ENCODE measurements around the gene SLC25A44.
"Not testable (repeated sequence)": the region's sequence is repeated elsewhere in the genome, so short reads cannot be mapped to it uniquely, and the experiment has no call there.

The SLC25A44 gene

DNA sequence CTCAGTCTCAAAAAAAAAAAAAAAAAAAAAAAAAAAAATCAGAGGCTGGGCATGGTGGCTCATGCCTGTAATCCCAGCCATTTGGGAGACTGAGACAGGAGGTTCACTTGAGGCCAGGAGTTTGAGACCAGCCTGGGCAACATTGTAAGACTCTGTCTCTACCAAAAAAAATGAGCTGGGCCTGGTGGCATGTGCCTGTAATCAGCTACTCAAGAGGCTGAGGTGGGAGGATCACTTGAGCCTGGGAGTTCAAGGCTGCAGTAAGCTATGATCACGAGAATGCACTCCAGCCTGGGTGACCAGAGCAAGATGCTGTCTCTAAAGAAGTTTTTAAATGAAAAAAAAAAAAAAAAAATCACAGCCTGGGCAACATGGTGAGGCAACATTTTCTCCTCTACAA, 30.2 kb upstream of the SLC25A44 start:
- no peak for DNase-seq (ENCODE audit: low read depth in 2 of 3, low spot score in 2 of 3)

DNA sequence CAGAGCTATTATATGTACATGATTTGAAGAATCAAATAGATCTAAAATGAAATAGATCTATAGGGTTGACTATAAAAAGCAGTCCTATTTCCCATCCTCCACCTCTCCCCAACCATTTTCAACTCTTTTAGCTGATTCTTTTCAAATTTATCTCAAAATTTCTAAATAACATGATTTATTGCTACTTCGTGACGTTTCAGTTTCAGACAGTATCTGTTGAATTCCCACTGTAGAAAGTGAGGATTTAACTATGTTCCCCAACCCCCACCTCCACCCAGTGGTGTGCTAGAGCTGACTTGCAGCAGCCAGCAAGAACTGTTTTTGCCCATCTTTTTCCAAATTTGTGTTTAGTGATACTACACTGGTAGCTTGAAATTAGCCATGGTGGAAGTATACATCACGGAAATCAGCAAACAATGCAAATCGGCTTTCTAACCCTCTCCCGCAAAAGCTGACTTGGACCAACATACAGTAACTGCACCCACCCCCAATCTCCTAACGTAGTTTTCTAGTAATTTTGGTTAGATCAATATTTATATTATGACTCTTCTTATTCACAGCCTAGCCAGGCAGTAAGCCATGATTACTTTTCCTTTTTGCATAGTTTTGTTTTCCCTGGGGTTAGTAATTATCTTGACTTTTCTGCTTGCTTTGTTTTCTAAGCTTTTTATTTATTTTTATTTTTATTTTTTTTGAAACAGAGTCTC, 29.6 kb upstream of the SLC25A44 start:
- DNase-seq (ENCODE audit: low read depth in 2 of 3, low spot score in 2 of 3) = no peak

DNA sequence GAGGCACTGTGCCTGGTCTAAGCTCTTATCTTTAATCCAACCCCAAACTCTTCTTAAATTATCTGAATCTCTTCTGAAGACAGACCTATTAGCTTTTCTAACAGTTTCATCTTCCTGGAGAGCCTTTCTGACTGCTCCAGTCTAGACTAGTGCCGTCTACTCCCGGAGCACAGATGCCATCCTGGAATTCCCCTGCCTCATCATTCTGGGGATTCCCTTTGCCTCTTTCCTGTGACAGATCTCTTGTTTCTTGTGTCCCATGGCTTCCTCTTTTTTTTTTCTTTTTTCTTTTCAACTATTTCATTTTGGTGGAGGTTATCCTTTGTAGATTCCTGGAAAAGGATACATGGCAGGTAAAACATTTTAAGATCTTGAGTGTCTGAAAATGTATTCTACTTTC, 28.8 kb upstream of the SLC25A44 start:
- no peak for DNase-seq (ENCODE audit: low read depth in 2 of 3, low spot score in 2 of 3)

DNA sequence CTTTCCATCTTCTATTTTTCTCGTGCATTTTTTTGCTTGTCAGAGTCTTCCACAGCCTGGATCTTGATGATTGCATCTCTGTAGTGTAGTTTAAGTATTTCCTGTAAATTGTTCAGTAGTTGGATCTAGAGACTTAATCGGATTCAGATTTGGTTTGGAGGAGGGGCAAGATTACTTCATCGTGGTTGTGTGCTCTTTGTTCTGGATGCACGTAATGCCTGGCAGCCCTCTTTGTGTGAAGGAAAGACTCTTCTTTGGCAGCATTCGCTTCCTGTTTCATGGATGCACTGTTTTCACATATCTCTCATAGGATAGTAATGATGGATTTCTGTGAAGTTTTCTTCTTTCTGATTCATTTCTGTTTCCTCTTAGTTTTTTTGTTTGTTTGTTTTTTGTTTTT, 26.4 kb upstream of the SLC25A44 start:
- DNase-seq (ENCODE audit: low read depth in 2 of 3, low spot score in 2 of 3) = no peak

DNA sequence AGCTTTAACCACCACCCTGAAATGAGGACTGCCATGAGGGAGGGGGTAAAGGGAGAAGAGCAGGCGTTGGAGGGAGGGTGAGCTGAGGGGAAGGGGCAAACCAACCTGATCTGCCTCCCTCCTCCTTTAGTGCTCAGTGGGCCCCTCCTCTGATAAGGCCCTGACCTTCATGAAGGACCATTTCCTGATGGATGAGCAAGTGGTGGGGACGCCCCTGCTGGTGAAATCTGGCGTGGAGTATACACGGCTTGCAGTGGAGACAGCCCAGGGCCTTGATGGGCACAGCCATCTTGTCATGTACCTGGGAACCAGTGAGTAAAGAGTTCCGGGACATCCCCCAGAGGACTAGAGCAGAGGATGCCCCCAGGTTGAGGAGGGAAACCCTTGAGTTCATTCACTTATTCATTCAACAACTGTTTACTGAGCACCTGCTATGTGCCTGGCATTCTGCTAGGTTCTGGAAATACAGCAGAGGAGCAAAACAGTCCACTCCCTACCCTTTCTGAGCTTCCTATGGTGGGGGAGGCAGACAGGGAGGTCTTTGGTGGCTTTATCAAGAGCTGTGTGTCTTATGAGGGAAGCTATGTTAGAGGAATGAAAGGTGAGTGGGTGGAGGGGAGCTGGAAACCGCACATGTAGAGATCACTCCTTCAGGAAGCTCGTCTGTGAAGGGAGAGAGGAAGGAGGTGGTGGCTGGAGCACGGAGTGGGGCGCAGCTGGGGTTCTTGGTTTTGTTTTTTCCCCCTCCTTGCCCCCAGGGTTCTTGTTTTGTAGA, 21.0 kb upstream of the SLC25A44 start:
- no peak for DNase-seq (ENCODE audit: low read depth in 2 of 3, low spot score in 2 of 3)

DNA sequence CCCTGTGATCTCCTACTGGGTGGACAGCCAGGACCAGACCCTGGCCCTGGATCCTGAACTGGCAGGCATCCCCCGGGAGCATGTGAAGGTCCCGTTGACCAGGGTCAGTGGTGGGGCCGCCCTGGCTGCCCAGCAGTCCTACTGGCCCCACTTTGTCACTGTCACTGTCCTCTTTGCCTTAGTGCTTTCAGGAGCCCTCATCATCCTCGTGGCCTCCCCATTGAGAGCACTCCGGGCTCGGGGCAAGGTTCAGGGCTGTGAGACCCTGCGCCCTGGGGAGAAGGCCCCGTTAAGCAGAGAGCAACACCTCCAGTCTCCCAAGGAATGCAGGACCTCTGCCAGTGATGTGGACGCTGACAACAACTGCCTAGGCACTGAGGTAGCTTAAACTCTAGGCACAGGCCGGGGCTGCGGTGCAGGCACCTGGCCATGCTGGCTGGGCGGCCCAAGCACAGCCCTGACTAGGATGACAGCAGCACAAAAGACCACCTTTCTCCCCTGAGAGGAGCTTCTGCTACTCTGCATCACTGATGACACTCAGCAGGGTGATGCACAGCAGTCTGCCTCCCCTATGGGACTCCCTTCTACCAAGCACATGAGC, 17.2 kb upstream of the SLC25A44 start:
- no peak for DNase-seq (ENCODE audit: low read depth in 2 of 3, low spot score in 2 of 3)

DNA sequence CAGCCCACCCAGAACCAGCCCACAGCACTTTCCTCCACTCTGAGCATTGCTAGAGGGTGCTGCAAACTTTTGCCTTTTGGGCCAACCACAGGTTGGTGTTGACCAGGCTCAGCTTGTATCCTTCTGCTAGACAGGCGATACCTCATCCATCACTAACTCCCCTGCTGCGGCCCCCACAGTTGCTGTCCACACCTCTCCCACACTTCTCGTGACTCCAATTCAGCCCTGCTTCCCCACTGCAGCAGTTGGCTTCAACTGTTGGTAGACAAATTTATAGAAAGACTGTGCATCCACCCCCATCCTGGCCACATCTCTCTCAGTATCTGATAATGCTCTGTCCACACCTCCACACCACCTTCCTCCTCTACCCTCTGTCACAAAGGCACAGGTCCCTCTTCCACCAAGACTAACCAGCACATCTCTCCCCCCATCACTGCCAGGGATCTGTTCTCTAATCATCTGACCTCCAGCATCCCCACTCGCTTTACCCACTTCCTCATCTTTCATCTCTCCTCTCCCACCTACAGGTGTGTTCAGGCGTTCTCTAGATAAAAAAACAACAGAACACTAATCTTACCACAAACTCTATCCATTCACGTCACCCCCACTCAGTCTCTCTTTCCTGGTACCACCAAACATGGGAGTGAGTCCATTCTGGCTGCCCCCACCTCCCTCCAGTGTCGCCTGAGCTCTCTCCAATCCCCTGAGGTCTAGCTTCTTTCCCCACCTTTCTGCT, 15.8 kb upstream of the SLC25A44 start:
- DNase-seq (ENCODE audit: low read depth in 2 of 3, low spot score in 2 of 3) = no peak

DNA sequence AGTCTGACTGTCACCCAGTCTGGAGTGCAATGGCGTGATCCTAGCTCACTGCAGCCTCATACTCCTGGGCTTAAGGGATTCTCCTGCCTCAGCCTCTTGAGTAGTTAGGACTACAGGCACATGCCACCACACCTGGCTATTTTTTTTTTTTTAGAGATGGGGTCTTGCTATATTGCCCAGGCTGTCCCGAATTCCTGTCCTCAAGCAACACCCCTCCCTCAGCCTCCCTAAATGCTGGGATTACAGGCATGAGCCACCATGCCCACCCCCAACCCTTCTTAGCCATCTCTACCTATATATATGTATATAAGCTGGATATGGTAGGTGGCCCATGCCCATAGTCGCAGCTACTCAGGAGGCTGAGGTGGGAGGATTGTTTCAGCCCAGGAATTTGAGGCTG, 13.4 kb upstream of the SLC25A44 start:
- DNase-seq (ENCODE audit: low read depth in 2 of 3, low spot score in 2 of 3) = no peak

DNA sequence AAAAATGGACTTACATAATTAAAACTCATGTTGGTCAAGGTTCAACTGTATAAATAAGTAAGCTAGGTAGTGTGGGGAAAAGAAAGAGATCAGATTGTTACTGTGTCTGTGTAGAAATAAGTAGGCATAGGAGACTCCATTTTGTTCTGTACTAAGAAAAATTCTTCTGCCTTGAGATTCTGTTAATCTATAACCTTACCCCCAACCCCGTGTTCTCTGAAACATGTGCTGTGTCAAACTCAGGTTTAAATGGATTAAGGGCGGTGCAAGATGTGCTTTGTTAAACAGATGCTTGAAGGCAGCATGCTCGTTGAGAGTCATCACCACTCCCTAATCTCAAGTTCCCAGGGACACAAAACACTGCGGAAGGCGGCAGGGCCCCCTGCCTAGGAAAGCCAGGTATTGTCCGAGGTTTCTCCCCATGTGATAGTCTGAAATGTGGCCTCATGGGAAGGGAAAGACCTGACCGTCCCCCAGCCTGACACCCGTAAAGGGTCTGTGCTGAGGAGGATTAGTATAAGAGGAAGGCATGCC, 12.4 kb upstream of the SLC25A44 start:
- DNase-seq (ENCODE audit: low read depth in 2 of 3, low spot score in 2 of 3) = not testable (repeated sequence)

DNA sequence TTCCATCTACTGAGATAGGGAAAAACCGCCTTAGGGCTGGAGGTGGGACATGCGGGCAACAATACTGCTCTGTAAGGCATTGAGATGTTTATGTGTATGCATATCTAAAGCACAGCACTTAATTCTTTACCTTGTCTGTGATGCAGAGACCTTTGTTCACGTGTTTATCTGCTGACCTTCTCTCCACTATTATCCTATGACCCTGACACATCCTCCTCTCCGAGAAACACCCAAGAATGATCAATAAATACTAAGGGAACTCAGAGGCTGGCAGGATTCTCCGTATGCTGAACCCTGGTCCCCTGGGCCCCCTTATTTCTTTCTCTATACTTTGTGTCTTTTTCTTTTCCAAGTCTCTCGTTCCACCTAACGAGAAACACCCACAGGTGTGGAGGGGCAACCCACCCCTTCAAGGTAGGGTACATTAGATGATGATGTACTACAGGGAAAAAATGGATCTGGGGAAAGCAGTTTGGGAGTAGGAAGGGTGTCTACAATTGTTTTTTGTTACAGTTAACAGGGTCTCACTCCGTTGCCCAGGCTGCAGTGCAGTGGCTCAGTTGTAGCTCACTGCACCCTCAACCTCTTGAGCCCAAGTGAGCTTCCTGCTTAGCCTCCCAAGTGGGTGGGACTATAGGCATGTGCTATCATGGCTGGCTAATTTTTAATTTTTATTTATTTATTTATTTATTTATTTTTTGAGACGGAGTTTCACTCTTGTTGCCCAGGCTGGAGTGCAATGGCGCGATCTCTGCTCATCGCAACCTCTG, 11.7 kb upstream of the SLC25A44 start:
- DNase-seq (ENCODE audit: low read depth in 2 of 3, low spot score in 2 of 3) = not testable (repeated sequence)

DNA sequence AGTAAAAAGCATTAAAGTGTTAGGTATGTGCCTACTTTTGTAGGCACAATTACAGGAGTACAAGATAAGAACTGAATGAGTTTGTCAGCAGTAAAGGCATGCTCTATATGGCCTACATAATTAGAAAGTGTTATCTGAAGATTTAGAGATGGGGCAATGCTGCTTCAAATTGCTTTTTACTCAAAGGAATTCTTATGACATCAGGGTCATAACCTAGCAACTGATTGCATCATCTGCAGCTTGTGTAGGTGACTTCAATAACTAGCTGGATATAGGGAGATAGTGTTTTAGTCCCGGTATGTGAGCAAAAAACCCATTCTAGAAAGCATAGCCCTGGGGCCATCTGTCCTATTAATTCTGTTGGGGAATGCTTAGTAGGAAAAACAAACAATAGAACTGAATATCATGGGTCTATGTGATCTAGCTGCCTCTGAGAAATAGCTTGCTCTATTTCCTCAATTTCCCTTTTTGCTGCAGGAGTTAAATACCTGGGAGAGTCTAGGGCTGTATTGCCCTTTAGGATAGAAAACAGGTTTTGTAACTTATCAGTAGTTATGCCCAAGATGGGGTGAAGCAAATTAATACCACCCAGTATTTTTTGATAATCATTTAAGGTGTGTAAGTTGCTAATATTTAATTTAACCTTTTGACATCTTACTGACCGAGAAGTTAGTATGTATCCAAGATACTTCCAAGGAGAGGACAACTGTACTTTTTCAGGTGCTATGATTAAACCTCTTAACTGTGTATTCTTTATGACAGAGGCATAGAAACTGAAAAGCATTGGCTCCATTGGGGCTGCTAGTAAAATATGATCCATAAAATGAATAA, 7.3 kb upstream of the SLC25A44 start:
- DNase-seq (ENCODE audit: low read depth in 2 of 3, low spot score in 2 of 3) = not testable (repeated sequence)

DNA sequence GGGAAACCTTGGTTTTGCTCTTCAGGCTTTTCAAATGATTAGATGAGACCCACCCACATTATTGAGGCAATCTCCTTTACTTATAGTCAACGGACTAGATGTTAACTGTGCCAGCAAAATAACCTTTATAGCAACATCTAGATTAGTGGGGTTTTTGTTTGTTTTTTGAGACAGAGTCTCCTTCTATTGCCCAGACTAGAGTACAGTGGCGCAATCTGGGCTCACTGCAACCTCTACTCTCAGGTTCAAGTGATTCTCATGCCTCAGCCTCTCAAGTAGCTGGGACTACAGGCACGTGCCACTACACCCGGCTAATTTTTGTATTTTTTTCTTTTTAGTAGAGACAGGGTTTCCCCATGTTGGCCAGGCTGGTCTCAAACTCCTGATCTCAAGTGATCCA, 3.6 kb upstream of the SLC25A44 start:
- not testable (repeated sequence) for DNase-seq (ENCODE audit: low read depth in 2 of 3, low spot score in 2 of 3)

DNA sequence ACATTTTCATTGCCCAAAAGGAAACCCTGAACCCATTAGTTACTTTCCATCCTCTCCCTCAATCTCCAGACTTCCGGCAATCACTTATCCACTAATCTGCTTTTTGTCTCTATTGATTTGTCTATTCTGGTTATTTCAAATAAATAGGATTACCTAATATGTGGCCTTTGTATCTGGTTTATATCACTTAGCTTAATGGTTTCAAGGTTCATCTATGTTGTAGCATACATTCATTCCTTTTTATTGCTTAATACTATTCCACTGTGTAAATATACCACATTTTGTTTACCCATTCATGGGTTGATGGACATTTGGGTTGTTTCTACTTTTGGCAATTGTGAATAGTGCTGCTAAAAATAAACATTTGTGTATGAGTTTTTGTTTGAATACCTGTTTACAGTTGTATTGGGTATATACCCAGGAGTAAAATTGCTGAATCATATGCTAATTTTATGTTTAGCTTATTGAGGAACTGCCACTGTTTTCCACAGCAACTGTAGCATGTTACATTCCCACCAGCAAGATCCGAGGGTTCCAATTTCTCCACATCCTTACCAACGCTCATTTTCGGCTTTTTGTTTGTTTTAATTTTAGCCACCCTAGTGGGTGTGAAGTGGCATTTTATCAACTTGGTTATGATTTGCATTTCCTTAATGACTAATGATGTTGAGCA, 2.5 kb upstream of the SLC25A44 start:
- no peak for DNase-seq (ENCODE audit: low read depth in 2 of 3, low spot score in 2 of 3)

DNA sequence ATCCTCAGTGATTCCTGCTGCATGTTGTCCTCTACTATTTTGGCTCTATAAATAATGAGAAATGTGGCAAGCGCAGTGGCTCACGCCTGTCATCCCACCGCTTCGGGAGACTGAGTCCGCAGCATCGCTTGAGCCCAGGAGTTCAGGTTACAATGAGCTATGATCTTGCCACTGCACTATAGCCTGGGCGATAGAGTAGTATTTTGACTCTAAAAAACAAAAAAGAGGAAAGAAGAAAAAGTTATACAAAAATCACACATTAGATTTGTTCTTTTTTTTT, 756 bp upstream of the SLC25A44 start:
- DNase-seq (ENCODE audit: low read depth in 2 of 3, low spot score in 2 of 3) = no peak

DNA sequence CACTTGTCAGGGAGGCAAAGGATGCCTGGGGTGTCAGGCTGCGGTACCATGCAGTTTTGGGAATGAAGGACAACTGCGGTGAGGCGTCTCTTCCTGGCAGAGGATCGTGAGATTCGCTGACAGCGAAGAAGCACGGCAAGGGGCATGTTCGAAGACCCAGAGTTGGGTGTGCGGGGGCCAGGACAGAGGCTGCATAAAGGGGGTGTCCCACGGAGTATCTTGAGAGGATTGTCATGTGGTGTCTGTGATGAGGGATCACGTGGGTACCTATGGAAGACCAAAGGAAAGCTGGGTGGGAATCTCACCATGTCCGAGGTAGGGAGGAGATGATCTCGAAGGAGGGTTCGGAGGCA, 372 bp downstream of the SLC25A44 start:
- no peak for DNase-seq (ENCODE audit: low read depth in 2 of 3, low spot score in 2 of 3)

DNA sequence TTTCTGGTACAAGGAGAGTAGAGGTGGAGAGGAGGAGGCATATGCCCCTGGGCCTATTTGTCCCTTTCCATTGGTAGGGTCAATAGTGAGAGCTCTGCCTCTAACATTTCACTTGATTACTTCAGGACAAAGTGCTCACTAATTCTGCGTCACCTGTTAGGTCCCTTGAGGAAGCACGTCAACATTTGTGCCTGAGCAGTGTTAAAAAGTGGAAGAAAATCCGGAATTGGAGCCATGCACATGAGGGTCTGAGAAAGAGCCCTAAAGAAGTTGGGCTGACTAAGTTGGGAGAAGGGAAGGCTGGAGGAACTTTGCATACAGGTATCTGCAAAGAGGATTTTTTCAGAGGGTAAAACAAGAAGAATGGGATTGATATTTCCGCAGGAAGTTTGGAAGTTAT, 1.9 kb downstream of the SLC25A44 start:
- DNase-seq (ENCODE audit: low read depth in 2 of 3, low spot score in 2 of 3) = no peak

DNA sequence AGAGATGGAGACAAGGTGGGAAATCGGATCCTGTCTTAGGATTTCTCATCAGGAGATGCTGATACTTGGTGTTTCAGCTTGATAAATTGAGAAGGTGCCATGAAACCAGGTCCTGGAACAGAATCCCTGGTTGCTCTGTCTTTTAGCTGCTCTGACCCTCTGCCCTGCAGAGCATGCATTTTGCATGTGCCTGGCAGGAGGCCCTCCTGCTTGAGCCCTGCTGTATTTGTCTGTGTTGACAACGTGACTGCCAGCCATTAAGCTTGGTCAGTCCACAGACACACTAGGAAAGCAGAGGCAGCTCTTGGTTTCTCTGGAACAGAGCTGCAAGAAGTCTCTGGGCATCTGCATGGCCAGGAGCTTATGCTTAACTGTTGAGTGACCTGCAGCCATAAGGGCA, 2.5 kb downstream of the SLC25A44 start:
- DNase-seq (ENCODE audit: low read depth in 2 of 3, low spot score in 2 of 3) = no peak

DNA sequence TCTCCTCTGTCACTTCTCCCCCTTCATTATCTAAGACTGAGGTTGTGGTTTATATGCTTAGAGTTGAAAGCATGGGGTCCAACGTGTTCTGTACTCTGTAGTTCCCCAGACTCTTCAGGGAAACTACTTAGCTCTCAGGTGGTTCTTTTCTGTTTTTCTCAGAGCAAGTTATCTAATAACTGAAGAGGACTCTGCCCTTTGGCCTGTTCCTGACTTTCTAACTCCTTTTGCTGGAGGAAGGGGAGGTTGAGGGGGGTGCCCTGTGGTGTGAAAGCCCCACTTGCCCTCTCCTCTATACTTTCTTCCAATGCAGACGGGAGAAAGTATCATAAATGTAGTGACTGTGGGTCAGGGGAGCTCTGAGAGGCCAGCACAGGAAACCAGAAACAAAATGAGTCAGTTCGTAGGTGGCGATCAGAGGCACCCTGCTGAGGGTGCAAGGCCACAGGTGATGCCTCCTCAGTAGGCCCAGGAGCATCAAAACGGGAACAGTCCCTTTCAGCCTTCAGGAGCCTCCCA, 5.0 kb downstream of the SLC25A44 start:
- DNase-seq (ENCODE audit: low read depth in 2 of 3, low spot score in 2 of 3) = no peak

DNA sequence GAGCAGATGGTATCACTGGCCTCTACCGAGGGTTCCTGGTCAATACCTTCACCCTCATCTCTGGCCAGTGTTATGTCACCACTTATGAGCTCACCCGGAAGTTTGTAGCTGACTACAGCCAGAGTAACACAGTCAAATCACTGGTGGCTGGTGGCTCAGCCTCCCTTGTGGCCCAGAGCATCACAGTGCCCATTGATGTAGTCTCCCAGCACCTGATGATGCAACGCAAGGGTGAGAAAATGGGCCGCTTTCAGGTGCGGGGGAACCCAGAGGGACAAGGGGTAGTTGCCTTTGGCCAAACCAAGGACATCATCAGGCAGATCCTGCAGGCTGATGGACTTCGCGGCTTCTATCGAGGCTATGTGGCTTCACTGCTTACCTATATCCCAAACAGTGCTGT, 6.1 kb downstream of the SLC25A44 start:
- DNase-seq (ENCODE audit: low read depth in 2 of 3, low spot score in 2 of 3) = no peak

All from activated CD8-positive, alpha-beta memory T cell treated with anti-CD3 and anti-CD28 coated beads for 48 hours (primary cell).